GM19452 (cell line): ENCODE data around the gene KRT12.
"Not testable (repeated sequence)": the region's sequence is repeated elsewhere in the genome, so short reads cannot be mapped to it uniquely, and the experiment has no call there.

Experiments used
- ATAC-seq: cut with Tn5 transposase; IDR thresholded peaks from one replicate; pipeline ENCODE4 v1.9.1; 2021; ENCODE audit not compliant: unreplicated experiment

Gene KRT12

GRCh38 chr17:40818733-40819527, 48.1 kb downstream of the KRT12 start:
- peak; percentile 60 for ATAC-seq

GRCh38 chr17:40818343-40818732, 48.7 kb downstream of the KRT12 start:
- ATAC-seq: no peak

GRCh38 chr17:40817103-40817682, 49.8 kb downstream of the KRT12 start:
- ATAC-seq: no peak

- no peak for ATAC-seq
Measured at GRCh38 chr17:40816569-40816968, 50.5 kb downstream of the KRT12 start.

GRCh38 chr17:40815381-40815780, 51.6 kb downstream of the KRT12 start:
- ATAC-seq: no peak

GRCh38 chr17:40814657-40815056, 52.4 kb downstream of the KRT12 start:
- not testable (repeated sequence) for ATAC-seq

- no peak for ATAC-seq
Measured at GRCh38 chr17:40813804-40814203, 53.2 kb downstream of the KRT12 start.

- no peak for ATAC-seq
Measured at GRCh38 chr17:40812639-40813038, 54.4 kb downstream of the KRT12 start.
